ENCODE data around the gene RCBTB2.
"Not testable (repeated sequence)": the region's sequence is repeated elsewhere in the genome, so short reads cannot be mapped to it uniquely, and the experiment has no call there.

The RCBTB2 gene

DNA sequence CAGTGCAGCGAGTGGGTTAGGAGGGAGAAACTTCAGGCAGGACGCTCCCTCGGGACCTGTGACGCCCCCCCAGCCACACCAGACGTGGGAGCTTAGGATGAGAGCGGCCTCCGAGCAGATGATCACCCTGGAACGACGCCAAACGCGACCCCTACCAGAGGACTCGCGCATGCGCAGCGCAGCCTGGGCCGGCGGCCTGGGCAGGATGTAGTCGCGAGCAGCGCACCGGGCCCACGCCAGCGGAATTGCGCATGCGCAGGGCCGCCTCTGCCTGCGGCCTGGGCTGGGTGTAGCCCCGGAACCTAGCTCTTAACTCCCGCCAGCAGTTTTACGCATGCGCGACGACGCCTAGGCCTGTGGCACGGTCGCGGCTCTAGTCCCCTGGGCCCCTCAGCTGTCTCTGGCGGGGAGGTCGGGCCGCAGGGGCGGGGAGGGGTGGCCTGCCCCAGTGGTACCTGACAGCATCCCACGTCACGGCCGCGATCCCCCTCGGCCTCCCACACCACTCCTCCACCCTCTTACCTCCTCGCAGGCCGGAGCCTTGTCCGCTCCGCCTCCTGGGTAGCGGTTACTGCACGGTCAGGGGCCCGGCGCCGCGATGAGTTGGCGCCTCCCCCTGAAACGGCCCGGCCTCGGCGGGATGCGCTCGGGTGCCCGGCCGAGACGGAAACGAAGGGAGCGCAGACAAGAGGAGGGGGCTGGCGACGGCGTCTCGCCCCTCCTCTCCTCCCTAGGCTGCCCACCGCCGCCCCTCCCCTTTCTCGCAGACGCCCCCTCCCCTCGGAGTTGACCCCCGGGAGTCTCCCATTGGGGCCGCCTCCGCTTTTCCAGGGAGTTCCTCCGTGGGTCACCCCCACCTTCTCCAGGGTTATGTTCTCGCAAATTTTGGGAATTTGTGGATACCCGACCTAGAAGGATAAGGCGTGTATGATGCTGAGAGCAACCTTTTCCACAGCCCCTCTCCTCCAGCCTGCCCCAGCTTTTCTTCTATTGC lies at the start of gene RCBTB2:
TSS of gene RCBTB2 (minus strand) at position 575 of the 994 bp plus-strand sequence. CDS start 11,141 bp downstream, outside the sequence.
- H3K4me1 ChIP-seq (ENCODE audit: control insufficient read depth in 2 of 2, insufficient read depth in 2 of 2, low read length in 2 of 2) = peaks cover 7 to 11% of the 10 kb centered on the region in 2 donors

DNA sequence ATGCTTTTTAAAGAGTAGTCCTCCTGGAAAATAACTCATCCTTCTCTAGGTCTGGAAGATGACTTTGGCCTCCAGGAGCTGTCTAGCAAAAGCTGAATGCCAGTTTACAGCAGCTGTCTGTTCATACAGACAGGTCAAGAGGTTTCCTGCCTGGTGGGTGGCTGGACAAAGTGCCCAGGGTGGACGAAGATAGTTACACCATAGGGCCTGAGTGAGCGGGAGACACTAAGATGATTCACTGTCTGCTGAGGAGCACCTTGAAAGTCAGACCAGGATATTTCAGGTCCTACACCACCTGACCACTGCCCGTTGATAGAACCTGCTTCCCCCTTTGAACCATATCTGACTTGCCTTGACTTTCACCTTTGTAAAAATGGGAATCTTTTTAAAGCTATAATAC lies 49.2 kb upstream of the RCBTB2 start:
- Histone ChIP-seq H3K4me3 (ENCODE audit: low read length in 2 of 2) (no peak overlapping the region), H3K27ac (ENCODE audit: low read depth in 2 of 2, low read length in 2 of 2) (no peak overlapping the region), H3K9me3 (ENCODE audit: control insufficient read depth in 2 of 2, low read length in 2 of 2) (no peaks in the 10 kb centered on the region), H3K27me3 (ENCODE audit: control insufficient read depth in 2 of 2, insufficient read depth in 2 of 2, low read length in 2 of 2) (no peaks in the 10 kb centered on the region), H3K4me1 (ENCODE audit: control insufficient read depth in 2 of 2, insufficient read depth in 2 of 2, low read length in 2 of 2) (peaks cover 5 to 18% of the 10 kb centered on the region in 2 donors), H3K9ac (ENCODE audit: low read depth in 1 of 2, low read length in 2 of 2) (no peak overlapping the region), H3K36me3 (ENCODE audit: control insufficient read depth in 2 of 2, insufficient read depth in 2 of 2, low read length in 2 of 2) (no peaks in the 10 kb centered on the region)

More for the DNA sequence above, at the start of gene RCBTB2:
- H3K36me3 ChIP-seq (ENCODE audit: control insufficient read depth in 2 of 2, insufficient read depth in 2 of 2, low read length in 2 of 2) = no peaks in the 10 kb centered on the region
- H3K4me3 ChIP-seq (ENCODE audit: low read length in 2 of 2) = peak within 1 kb of the TSS; percentile 86 to 94
- peak within 1 kb of the TSS; percentile 78 to 92 for H3K9ac ChIP-seq (ENCODE audit: low read depth in 1 of 2, low read length in 2 of 2)
- peak within 1 kb of the TSS; percentile 96 to 98 for H3K27ac ChIP-seq (ENCODE audit: low read depth in 2 of 2, low read length in 2 of 2)
- H3K27me3 ChIP-seq (ENCODE audit: control insufficient read depth in 2 of 2, insufficient read depth in 2 of 2, low read length in 2 of 2) = no peaks in the 10 kb centered on the region
- no peaks in the 10 kb centered on the region for H3K9me3 ChIP-seq (ENCODE audit: control insufficient read depth in 2 of 2, low read length in 2 of 2)

- Histone ChIP-seq H3K36me3 (ENCODE audit: control insufficient read depth in 2 of 2, insufficient read depth in 2 of 2, low read length in 2 of 2) (no peaks in the 10 kb centered on the region), H3K4me3 (ENCODE audit: low read length in 2 of 2) (no peak overlapping the region), H3K27ac (ENCODE audit: low read depth in 2 of 2, low read length in 2 of 2) (no peak overlapping the region), H3K9me3 (ENCODE audit: control insufficient read depth in 2 of 2, low read length in 2 of 2) (no peaks in the 10 kb centered on the region), H3K27me3 (ENCODE audit: control insufficient read depth in 2 of 2, insufficient read depth in 2 of 2, low read length in 2 of 2) (no peaks in the 10 kb centered on the region), H3K9ac (ENCODE audit: low read depth in 1 of 2, low read length in 2 of 2) (no peak overlapping the region), H3K4me1 (ENCODE audit: control insufficient read depth in 2 of 2, insufficient read depth in 2 of 2, low read length in 2 of 2) (peaks cover 0 to 15% of the 10 kb centered on the region in 2 donors)
These were observed 48.0 kb upstream of the RCBTB2 start for GRCh38 chr13:48580896-48581295.

DNA sequence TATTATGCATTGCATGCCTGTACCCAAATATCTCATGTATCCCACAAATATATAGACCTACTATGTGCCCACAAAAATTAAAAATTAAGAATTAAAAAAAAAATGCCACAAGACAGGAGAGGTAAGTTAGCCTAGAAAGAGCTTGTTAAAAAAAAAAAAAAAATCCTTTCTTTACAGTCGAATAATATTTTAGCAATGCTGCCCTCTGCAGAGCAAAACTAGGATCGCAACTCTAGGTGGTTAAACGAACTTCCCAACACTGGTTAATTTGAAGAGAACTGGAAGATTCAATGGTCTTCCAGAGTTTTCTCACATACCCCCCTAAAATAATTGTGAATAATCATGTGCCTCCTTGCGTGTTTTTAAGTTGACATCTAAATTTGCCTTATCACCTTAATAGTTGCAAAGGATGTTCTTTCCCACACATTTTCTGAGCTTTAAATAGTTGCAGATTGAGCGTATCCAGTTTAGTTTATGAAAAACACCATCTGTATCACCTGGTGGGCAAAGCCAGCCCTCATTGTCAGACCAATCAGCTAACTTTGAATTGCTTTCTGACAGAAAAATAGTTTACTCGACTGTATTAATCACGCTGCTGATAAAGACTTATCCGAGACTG lies 47.4 kb upstream of the RCBTB2 start:
- Histone ChIP-seq H3K9me3 (ENCODE audit: control insufficient read depth in 2 of 2, low read length in 2 of 2) (no peaks in the 10 kb centered on the region), H3K27me3 (ENCODE audit: control insufficient read depth in 2 of 2, insufficient read depth in 2 of 2, low read length in 2 of 2) (no peaks in the 10 kb centered on the region), H3K4me3 (ENCODE audit: low read length in 2 of 2) (no peak overlapping the region), H3K9ac (ENCODE audit: low read depth in 1 of 2, low read length in 2 of 2) (no peak overlapping the region), H3K36me3 (ENCODE audit: control insufficient read depth in 2 of 2, insufficient read depth in 2 of 2, low read length in 2 of 2) (no peaks in the 10 kb centered on the region), H3K27ac (ENCODE audit: low read depth in 2 of 2, low read length in 2 of 2) (no peak overlapping the region), H3K4me1 (ENCODE audit: control insufficient read depth in 2 of 2, insufficient read depth in 2 of 2, low read length in 2 of 2) (peaks cover 0 to 15% of the 10 kb centered on the region in 2 donors)

GRCh38 chr13:48579919-48580180 lies 47.0 kb upstream of the RCBTB2 start:
- H3K4me1 ChIP-seq (ENCODE audit: control insufficient read depth in 2 of 2, insufficient read depth in 2 of 2, low read length in 2 of 2) = peaks cover 0 to 11% of the 10 kb centered on the region in 2 donors
- H3K27me3 ChIP-seq (ENCODE audit: control insufficient read depth in 2 of 2, insufficient read depth in 2 of 2, low read length in 2 of 2); H3K9ac ChIP-seq (ENCODE audit: low read depth in 1 of 2, low read length in 2 of 2); H3K4me3 ChIP-seq (ENCODE audit: low read length in 2 of 2); H3K9me3 ChIP-seq (ENCODE audit: control insufficient read depth in 2 of 2, low read length in 2 of 2); H3K27ac ChIP-seq (ENCODE audit: low read depth in 2 of 2, low read length in 2 of 2); H3K36me3 ChIP-seq (ENCODE audit: control insufficient read depth in 2 of 2, insufficient read depth in 2 of 2, low read length in 2 of 2): not testable (repeated sequence)

GRCh38 chr13:48579165-48579918 lies 46.5 kb upstream of the RCBTB2 start:
- H3K27me3 ChIP-seq (ENCODE audit: control insufficient read depth in 2 of 2, insufficient read depth in 2 of 2, low read length in 2 of 2) = no peaks in the 10 kb centered on the region
- peak overlapping the region; percentile 34 to 46 for H3K27ac ChIP-seq (ENCODE audit: low read depth in 2 of 2, low read length in 2 of 2)
- no peaks in the 10 kb centered on the region for H3K9me3 ChIP-seq (ENCODE audit: control insufficient read depth in 2 of 2, low read length in 2 of 2)
- no peaks in the 10 kb centered on the region for H3K36me3 ChIP-seq (ENCODE audit: control insufficient read depth in 2 of 2, insufficient read depth in 2 of 2, low read length in 2 of 2)
- peaks cover 0 to 6% of the 10 kb centered on the region in 2 donors for H3K4me1 ChIP-seq (ENCODE audit: control insufficient read depth in 2 of 2, insufficient read depth in 2 of 2, low read length in 2 of 2)
- no peak overlapping the region for H3K9ac ChIP-seq (ENCODE audit: low read depth in 1 of 2, low read length in 2 of 2)
- H3K4me3 ChIP-seq (ENCODE audit: low read length in 2 of 2) = no peak overlapping the region

DNA sequence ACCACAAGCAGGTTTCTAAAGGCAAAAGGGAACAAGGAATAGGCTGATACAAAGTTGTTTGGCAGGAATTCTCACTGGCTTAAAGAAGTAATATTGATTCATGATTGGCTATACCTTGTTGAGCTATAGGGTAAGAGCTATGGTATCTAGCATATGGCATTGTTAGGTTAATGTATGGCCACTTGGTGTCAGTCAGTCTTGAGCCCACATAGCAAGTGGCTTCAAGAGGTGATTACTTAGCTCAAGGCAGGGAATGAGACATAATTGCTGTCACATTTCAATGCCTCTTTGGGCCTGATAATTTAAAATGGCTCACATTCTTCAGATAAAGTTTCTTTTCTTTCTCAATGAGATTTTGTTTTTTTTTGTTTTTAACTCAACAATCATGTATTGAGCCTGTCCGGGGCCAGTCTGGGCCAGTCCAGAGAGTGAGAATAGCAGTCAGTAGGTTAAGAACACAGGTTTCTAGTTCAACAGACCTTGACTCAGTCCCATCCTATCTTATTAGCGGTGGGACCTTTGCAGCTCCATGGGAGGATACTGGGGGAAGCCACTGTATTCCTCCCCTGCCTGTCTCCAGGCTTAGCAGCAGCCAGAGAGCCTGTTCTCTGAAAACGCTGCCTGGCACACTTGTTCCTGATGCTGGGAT lies 45.8 kb upstream of the RCBTB2 start:
- Histone ChIP-seq H3K4me1 (ENCODE audit: control insufficient read depth in 2 of 2, insufficient read depth in 2 of 2, low read length in 2 of 2) (peaks cover 0 to 6% of the 10 kb centered on the region in 2 donors), H3K27me3 (ENCODE audit: control insufficient read depth in 2 of 2, insufficient read depth in 2 of 2, low read length in 2 of 2) (no peaks in the 10 kb centered on the region), H3K9me3 (ENCODE audit: control insufficient read depth in 2 of 2, low read length in 2 of 2) (no peaks in the 10 kb centered on the region), H3K9ac (ENCODE audit: low read depth in 1 of 2, low read length in 2 of 2) (no peak overlapping the region), H3K27ac (ENCODE audit: low read depth in 2 of 2, low read length in 2 of 2) (peak overlapping the region; percentile 34 to 46), H3K36me3 (ENCODE audit: control insufficient read depth in 2 of 2, insufficient read depth in 2 of 2, low read length in 2 of 2) (no peaks in the 10 kb centered on the region), H3K4me3 (ENCODE audit: low read length in 2 of 2) (no peak overlapping the region)

- Histone ChIP-seq H3K4me3 (ENCODE audit: low read length in 2 of 2) (no peak overlapping the region), H3K4me1 (ENCODE audit: control insufficient read depth in 2 of 2, insufficient read depth in 2 of 2, low read length in 2 of 2) (peaks cover 0 to 6% of the 10 kb centered on the region in 2 donors), H3K9ac (ENCODE audit: low read depth in 1 of 2, low read length in 2 of 2) (no peak overlapping the region), H3K27ac (ENCODE audit: low read depth in 2 of 2, low read length in 2 of 2) (no peak overlapping the region), H3K36me3 (ENCODE audit: control insufficient read depth in 2 of 2, insufficient read depth in 2 of 2, low read length in 2 of 2) (no peaks in the 10 kb centered on the region), H3K27me3 (ENCODE audit: control insufficient read depth in 2 of 2, insufficient read depth in 2 of 2, low read length in 2 of 2) (no peaks in the 10 kb centered on the region), H3K9me3 (ENCODE audit: control insufficient read depth in 2 of 2, low read length in 2 of 2) (no peaks in the 10 kb centered on the region)
These were observed 43.6 kb upstream of the RCBTB2 start for GRCh38 chr13:48576448-48577010.

GRCh38 chr13:48575031-48575430 lies 42.2 kb upstream of the RCBTB2 start:
- Histone ChIP-seq H3K4me1 (ENCODE audit: control insufficient read depth in 2 of 2, insufficient read depth in 2 of 2, low read length in 2 of 2) (peaks cover 6% of the 10 kb centered on the region in 2 donors), H3K9ac (ENCODE audit: low read depth in 1 of 2, low read length in 2 of 2) (no peak overlapping the region), H3K27ac (ENCODE audit: low read depth in 2 of 2, low read length in 2 of 2) (no peak overlapping the region), H3K27me3 (ENCODE audit: control insufficient read depth in 2 of 2, insufficient read depth in 2 of 2, low read length in 2 of 2) (no peaks in the 10 kb centered on the region), H3K9me3 (ENCODE audit: control insufficient read depth in 2 of 2, low read length in 2 of 2) (no peaks in the 10 kb centered on the region), H3K4me3 (ENCODE audit: low read length in 2 of 2) (no peak overlapping the region), H3K36me3 (ENCODE audit: control insufficient read depth in 2 of 2, insufficient read depth in 2 of 2, low read length in 2 of 2) (no peaks in the 10 kb centered on the region)
